SK-N-SH treated with all-trans-retinoic acid at 6 μM for 48 hours (cell line): ENCODE measurements around the gene NR5A2.

Experiments
- ATAC-seq: fragments of 200-7000 bp; cut with Tn5 transposase; 3 replicates; pipeline ENCODE4 v1.9.1; 2020; ENCODE audit warnings: mild to moderate bottlenecking, moderate library complexity
- ARNTL ChIP-seq: fragments of 450-650 bp; formaldehyde crosslinking; IDR thresholded peaks from 2 replicates; pipeline ENCODE4 v1.5.0; 2020; ENCODE audit warnings: low read depth, mild to moderate bottlenecking, moderate library complexity, borderline replicate concordance
- BACH2 ChIP-seq: fragments of 250-450 bp; sonication (Bioruptor Pico); IDR thresholded peaks from 2 replicates; pipeline ENCODE4 v1.9.0; 2021; ENCODE audit warnings: mild to moderate bottlenecking, borderline replicate concordance
- CREB5 ChIP-seq: fragments of 250-450 bp; sonication (Bioruptor Pico); IDR thresholded peaks from 2 replicates; pipeline ENCODE4 v1.5.1; 2020; ENCODE audit warnings: low read depth, mild to moderate bottlenecking, moderate library complexity
- CSRNP3 ChIP-seq: fragments of 250-450 bp; sonication (Bioruptor Pico); IDR thresholded peaks from 2 replicates; pipeline ENCODE4 v1.5.1; 2021; ENCODE audit warnings: mild to moderate bottlenecking, moderate library complexity
- ESRRG ChIP-seq: fragments of 250-450 bp; sonication (Bioruptor Pico); IDR thresholded peaks from 2 replicates; pipeline ENCODE4 v1.6.1; 2021; ENCODE audit warnings: mild to moderate bottlenecking
- GLIS3 ChIP-seq: fragments of 250-450 bp; sonication (Bioruptor Pico); IDR thresholded peaks from 2 replicates; pipeline ENCODE4 v1.5.0; 2020; ENCODE audit warnings: mild to moderate bottlenecking, moderate library complexity
- ISL1 ChIP-seq: fragments of 250-450 bp; sonication (Bioruptor Pico); IDR thresholded peaks from 2 replicates; pipeline ENCODE4 v2.1.2; 2022; ENCODE audit warnings: mild to moderate bottlenecking, moderate library complexity
- OSR1 ChIP-seq: fragments of 250-450 bp; sonication (Bioruptor Pico); IDR thresholded peaks from 2 replicates; pipeline ENCODE4 v1.8.0; 2022; ENCODE audit warnings: moderate library complexity, mild to moderate bottlenecking, inconsistent platforms
- PATZ1 ChIP-seq: fragments of 250-450 bp; sonication (Bioruptor Pico); IDR thresholded peaks from 2 replicates; pipeline ENCODE4 v1.8.0; 2020; ENCODE audit warnings: mild to moderate bottlenecking, moderate library complexity, borderline replicate concordance
- POU6F1 ChIP-seq: fragments of 250-450 bp; sonication (Bioruptor Pico); IDR thresholded peaks from 2 replicates; pipeline ENCODE4 v1.8.0; 2021; ENCODE audit warnings: low read depth, mild to moderate bottlenecking, moderate library complexity, borderline replicate concordance
- RARB ChIP-seq: fragments of 250-450 bp; sonication (Bioruptor Pico); IDR thresholded peaks from 2 replicates; pipeline ENCODE4 v1.8.0; 2021; ENCODE audit warnings: mild to moderate bottlenecking, moderate library complexity
- SNAI2 ChIP-seq: fragments of 250-450 bp; sonication (Bioruptor Pico); IDR thresholded peaks from 2 replicates; pipeline ENCODE4 v1.5.0; 2020; ENCODE audit warnings: mild to moderate bottlenecking, moderate library complexity
- TCF4 ChIP-seq: fragments of 250-450 bp; sonication (Bioruptor Pico); IDR thresholded peaks from 2 replicates; pipeline ENCODE4 v1.8.0; 2021; ENCODE audit warnings: mild to moderate bottlenecking, moderate library complexity, borderline replicate concordance
- TOX ChIP-seq: fragments of 250-450 bp; sonication (Bioruptor Pico); IDR thresholded peaks from 2 replicates; pipeline ENCODE4 v1.8.0; 2021; ENCODE audit warnings: mild to moderate bottlenecking, moderate library complexity, borderline replicate concordance
- TSHZ2 ChIP-seq: fragments of 250-450 bp; sonication (Bioruptor Pico); IDR thresholded peaks from 2 replicates; pipeline ENCODE4 v1.5.0; 2020; ENCODE audit warnings: mild to moderate bottlenecking, moderate library complexity
- ZC3H10 ChIP-seq: fragments of 250-450 bp; sonication (Bioruptor Pico); IDR thresholded peaks from 2 replicates; pipeline ENCODE4 v1.5.1; 2021; ENCODE audit warnings: mild to moderate bottlenecking, moderate library complexity
- ZFP30 ChIP-seq: fragments of 450-650 bp; formaldehyde crosslinking; IDR thresholded peaks from 2 replicates; pipeline ENCODE4 v1.5.0; 2022; ENCODE audit warnings: mild to moderate bottlenecking, moderate library complexity
- ZNF565 ChIP-seq: fragments of 450-650 bp; formaldehyde crosslinking; conservative IDR thresholded peaks from 2 replicates; pipeline ENCODE4 v1.5.0; 2020; ENCODE audit warnings: low read depth, mild to moderate bottlenecking, moderate library complexity
- ZNF70 ChIP-seq: fragments of 450-650 bp; formaldehyde crosslinking; IDR thresholded peaks from 2 replicates; pipeline ENCODE4 v1.5.0; 2020; ENCODE audit warnings: mild to moderate bottlenecking, moderate library complexity
- ZNF8 ChIP-seq: fragments of 450-650 bp; formaldehyde crosslinking; IDR thresholded peaks from 2 replicates; pipeline ENCODE4 v1.5.0; 2020; ENCODE audit warnings: mild to moderate bottlenecking, moderate library complexity

Gene NR5A2

GRCh38 chr1:200051620-200052019, 24.1 kb downstream of the NR5A2 start:
- ATAC-seq: no peak
- TF ChIP-seq ISL1 (CRISPR knock-in tag) (no peak), TOX (CRISPR knock-in tag) (no peak), SNAI2 (CRISPR knock-in tag) (no peak), ZNF565 (CRISPR knock-in tag) (no peak), OSR1 (CRISPR knock-in tag) (no peak), ZC3H10 (CRISPR knock-in tag) (no peak), CREB5 (CRISPR knock-in tag) (no peak), ZFP30 (no peak), TCF4 (CRISPR knock-in tag) (no peak)

- TF ChIP-seq POU6F1 (no peak), ISL1 (CRISPR knock-in tag) (no peak), SNAI2 (CRISPR knock-in tag) (no peak), CSRNP3 (CRISPR knock-in tag) (no peak), ZNF8 (CRISPR knock-in tag) (no peak), GLIS3 (no peak), ZNF70 (CRISPR knock-in tag) (no peak), ZFP30 (no peak), TCF4 (CRISPR knock-in tag) (no peak), RARB (CRISPR knock-in tag) (no peak), PATZ1 (no peak), BACH2 (CRISPR knock-in tag) (no peak), ESRRG (CRISPR knock-in tag) (no peak), TOX (CRISPR knock-in tag) (no peak), ZNF565 (CRISPR knock-in tag) (no peak), ARNTL (CRISPR knock-in tag) (no peak), OSR1 (CRISPR knock-in tag) (no peak), ZC3H10 (CRISPR knock-in tag) (no peak)
- ATAC-seq: no peak
These were observed 25.6 kb downstream of the NR5A2 start for GRCh38 chr1:200053091-200053490.

- peak; percentile 43 for ATAC-seq
- no peak for TF ChIP-seq POU6F1
- TF ChIP-seq SNAI2 (CRISPR knock-in tag): no peak
- TF ChIP-seq ZFP30: no peak
- TF ChIP-seq ESRRG (CRISPR knock-in tag): no peak
- no peak for TF ChIP-seq TSHZ2 (CRISPR knock-in tag)
- TF ChIP-seq TCF4 (CRISPR knock-in tag): no peak
These were observed 26.1 kb downstream of the NR5A2 start for GRCh38 chr1:200053646-200054045.
